Stimulated activated naive CD4-positive, alpha-beta T cell treated with Interleukin-2 at 50 U/mL for 16 hours (primary cell): ENCODE results near the gene NOCT.
"Not testable (repeated sequence)": the region's sequence is repeated elsewhere in the genome, so short reads cannot be mapped to it uniquely, and the experiment has no call there.

Experiments
- DNase-seq: peaks from one replicate; lab custom pipeline; 2025; lab: John Stamatoyannopoulos, UW

NOCT gene

GRCh38 chr4:139011225-139011950, 4.2 kb upstream of the NOCT start:
- no peak for DNase-seq

GRCh38 chr4:139014371-139015268, 961 bp upstream of the NOCT start:
- DNase-seq: peak; percentile 46

DNA sequence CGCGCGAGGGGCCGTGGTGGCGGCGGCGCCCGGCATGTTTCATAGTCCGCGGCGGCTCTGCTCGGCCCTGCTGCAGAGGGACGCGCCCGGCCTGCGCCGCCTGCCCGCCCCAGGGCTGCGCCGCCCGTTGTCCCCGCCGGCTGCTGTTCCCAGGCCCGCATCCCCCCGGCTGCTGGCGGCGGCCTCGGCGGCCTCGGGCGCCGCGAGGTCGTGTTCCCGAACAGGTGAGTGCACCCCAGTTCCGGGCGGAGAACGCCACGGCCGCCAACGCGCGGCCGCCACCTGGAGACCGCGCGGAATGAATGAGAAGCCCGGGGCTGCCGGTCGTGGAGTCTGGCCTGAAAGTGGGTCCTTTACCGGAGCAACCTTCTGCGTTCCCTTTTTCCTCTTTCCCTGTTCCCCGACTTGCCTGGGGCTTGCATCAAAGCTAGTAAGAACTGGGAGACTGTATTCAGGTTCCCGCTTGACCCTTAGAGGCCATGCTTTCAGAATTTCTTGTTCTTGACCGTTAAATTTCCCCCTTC, 429 bp downstream of the NOCT start:
- no peak for DNase-seq

DNA sequence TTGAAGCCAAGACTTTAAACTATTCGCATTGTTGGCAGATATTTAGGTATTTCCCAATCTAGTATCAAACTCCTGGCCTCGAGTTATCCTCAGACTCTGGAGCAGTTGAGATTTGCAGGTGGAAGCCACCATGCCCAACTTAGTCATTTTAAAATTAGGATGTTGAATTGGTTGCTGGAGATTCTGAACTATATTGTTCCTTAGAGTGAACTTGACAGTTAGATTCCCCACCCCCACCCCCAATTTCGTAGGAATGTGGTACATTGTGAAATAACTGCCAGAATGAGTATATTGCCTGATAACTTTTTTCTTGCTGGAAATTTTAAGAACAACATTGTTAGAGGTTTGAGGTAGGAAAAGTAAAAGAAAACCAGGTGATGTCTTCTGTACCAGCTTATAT, 2.3 kb downstream of the NOCT start:
- no peak for DNase-seq

GRCh38 chr4:139018501-139018900, 2.9 kb downstream of the NOCT start:
- DNase-seq: no peak

- no peak for DNase-seq
Observed at GRCh38 chr4:139018971-139019758, 3.6 kb downstream of the NOCT start.

DNA sequence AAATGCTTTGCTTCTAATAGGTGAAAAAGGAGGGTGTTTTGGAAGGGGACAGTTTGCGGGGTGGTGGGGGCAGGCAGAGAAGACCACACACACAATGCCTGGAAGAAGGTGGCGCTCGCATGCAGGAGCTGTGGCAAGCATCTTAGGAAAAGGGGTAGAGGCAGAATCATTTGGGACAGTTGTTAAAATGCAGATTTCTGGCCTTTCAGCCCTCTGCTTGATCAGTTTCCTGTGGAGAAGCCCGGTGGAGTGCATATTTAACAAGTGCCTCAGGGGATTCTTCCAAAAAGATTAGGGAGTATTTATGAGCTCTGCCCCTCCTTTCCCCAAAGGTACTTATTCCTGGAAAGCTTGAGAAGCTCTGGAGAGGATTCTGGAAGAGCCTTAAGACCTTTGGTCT, 4.8 kb downstream of the NOCT start:
- DNase-seq: no peak

GRCh38 chr4:139021071-139021470, 5.5 kb downstream of the NOCT start:
- DNase-seq: not testable (repeated sequence)

GRCh38 chr4:139022835-139023234, 7.3 kb downstream of the NOCT start:
- DNase-seq: no peak

DNA sequence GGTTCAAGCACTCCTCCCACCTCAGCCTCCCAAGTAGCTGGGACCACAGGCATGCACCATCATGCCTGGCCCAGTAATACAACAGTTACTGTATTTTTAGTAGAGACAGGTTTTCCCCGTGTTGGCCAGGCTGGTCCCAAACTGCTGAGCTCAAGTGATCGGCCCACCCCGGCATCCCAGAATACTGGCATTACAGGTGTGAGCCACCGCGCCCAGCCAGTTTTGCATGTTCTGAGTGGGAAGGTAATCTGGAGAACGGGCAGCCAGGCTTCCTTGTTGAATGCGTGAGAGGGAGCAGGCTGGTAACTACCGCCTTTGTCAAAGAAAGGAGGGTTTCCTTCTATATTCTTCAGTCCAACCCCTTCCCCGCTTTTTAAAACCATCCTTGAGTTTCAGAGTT, 9.1 kb downstream of the NOCT start:
- DNase-seq: no peak

DNA sequence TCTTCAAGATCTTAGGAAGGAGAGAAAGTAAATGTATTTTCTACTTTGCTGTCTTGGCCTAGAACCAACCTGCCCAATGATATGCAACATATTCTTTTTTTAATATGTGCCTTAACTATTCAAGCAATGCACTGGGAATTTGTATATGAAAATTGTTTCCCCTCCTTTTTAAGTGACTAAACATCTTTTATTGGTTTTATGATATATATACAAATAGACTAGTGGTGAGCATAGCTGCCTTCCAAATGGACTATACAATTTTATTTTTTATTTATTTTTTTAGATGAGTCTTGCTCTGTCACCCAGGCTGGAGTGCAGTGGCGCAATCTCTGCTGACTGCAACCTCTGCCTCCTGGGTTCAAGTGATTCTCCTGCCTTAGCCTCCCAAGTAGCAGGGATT, 10.3 kb downstream of the NOCT start:
- DNase-seq: no peak

GRCh38 chr4:139027776-139028175, 12.2 kb downstream of the NOCT start:
- no peak for DNase-seq

DNA sequence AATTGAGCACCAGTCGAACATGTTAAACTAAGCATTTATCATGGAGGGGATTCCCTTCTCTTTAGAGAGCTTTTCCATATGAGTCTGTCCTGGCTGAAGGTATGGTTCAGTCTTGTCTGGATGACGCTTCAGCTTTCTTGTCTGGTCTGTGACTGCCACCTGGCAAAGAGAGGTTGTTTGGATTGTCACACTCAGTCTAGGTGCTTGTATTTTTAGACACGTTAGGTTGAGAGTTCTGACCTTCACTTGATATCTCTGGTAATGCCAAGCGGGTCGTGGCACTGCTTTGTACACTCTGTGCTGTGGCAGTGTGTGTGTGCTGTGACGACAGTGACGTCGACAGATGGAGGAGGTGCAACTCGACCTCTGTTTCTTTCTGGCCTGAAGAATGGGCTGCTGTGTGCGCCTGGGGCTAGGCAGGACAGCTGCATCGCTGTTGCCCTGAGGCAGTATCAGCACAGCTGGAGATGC, 12.6 kb downstream of the NOCT start:
- DNase-seq: no peak

- not testable (repeated sequence) for DNase-seq
Observed at GRCh38 chr4:139029866-139030363, 14.3 kb downstream of the NOCT start.

- peak; percentile 59 for DNase-seq
Observed at GRCh38 chr4:139030614-139031235, 15.1 kb downstream of the NOCT start.

DNA sequence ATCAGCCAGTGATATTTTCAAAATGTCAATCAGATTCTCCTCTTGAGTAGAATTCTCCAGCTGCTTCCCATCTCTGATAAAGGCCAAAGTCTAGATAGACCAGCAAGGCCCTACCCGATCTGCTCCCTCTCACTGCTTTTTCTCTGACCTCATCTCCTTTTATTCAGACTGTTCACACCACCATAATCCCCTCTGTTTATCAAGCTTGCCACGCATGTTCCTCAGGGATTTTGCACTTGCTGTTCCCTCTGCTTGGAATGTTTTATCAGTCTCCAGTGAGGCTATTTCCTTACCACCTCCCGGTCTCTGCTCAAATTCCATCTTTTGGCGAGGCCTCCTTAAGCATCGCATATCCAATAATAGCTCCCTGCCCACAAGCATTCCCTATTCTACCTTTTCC, 20.1 kb downstream of the NOCT start:
- DNase-seq: no peak

GRCh38 chr4:139036885-139037284, 21.3 kb downstream of the NOCT start:
- DNase-seq: no peak

- DNase-seq: no peak
Observed at GRCh38 chr4:139038874-139039443, 23.4 kb downstream of the NOCT start.

GRCh38 chr4:139042981-139043460, 27.4 kb downstream of the NOCT start:
- DNase-seq: no peak

DNA sequence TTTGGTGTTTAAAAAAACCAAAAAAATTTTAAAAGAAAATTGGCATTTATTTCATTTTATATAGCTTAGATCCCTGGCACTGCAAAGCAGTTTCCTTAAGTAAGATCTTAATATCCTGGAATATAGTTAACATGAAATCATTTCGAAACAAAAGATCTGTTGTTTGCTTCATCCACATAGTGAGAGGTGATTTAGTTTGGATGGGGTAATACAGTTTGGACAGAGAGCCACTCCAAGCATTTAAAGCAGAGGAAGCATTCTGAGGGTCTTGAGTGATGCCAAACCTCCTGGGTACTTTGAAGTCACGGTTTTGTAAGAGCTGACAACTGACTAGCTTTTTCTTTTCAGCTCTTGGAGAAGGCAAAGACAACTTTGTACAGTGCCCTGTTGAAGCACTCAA, 28.7 kb downstream of the NOCT start:
- no peak for DNase-seq

- DNase-seq: no peak
Observed at GRCh38 chr4:139048026-139048425, 32.4 kb downstream of the NOCT start.
